Measurements from ENCODE around the gene LRRC40. TPM values are rescaled to one million over a fixed set of nuclear protein-coding genes. Genes with fewer than 3 reads are reported as not detected.

Gene LRRC40
- total and polyA plus RNA-seq, 5 donors = 8.9 to 11.3 (median 11.0) TPM

DNA sequence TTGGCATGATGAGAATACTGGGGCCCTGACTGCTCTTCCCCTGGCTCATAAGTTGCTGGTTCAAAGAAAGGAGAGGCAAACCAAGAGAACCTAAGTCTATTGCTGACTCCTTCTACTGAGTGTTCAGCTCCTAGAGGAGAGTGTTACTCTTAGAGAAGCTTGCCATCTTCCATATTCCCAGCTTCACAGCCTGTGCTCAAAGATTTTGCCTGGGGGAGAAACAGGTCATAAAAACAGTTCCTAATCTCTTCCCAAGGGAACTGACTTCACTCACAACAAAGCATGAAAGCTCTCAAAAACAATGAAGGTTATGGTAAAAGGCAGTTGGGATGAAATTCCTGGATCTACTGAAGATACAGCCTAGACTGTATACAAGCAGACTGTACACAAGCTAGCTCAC is 37.1 kb downstream of the LRRC40 start:
- no peaks in the 10 kb centered on the region for H3K9me3 ChIP-seq (ENCODE audit: control insufficient read depth, low read length)
- no peaks in the 10 kb centered on the region for H3K4me1 ChIP-seq (ENCODE audit: control insufficient read depth, insufficient read depth, low read length)
- intact Hi-C loops (cut with DNase I) = no loop called here
- DNase-seq = no peak
- no peak overlapping the region for H3K4me3 ChIP-seq (ENCODE audit: low read length)
- H3K27ac ChIP-seq (ENCODE audit: low read length) = no peak overlapping the region
- ATAC-seq = no peak
- no peaks in the 10 kb centered on the region for H3K27me3 ChIP-seq (ENCODE audit: control insufficient read depth, insufficient read depth)

GRCh38 chr1:70164350-70164749 is 41.0 kb downstream of the LRRC40 start:
- no peak overlapping the region for H3K27ac ChIP-seq (ENCODE audit: low read length)
- no peaks in the 10 kb centered on the region for H3K9me3 ChIP-seq (ENCODE audit: control insufficient read depth, low read length)
- no peak for ATAC-seq
- H3K4me3 ChIP-seq (ENCODE audit: low read length) = no peak overlapping the region
- 80% methylated on average over 4 of the region's 4 CpGs for WGBS
- H3K27me3 ChIP-seq (ENCODE audit: control insufficient read depth, insufficient read depth) = no peaks in the 10 kb centered on the region
- H3K4me1 ChIP-seq (ENCODE audit: control insufficient read depth, insufficient read depth, low read length) = no peaks in the 10 kb centered on the region
- no peak for DNase-seq
- intact Hi-C loops (cut with DNase I) = no loop called here

GRCh38 chr1:70156529-70157120 is 48.8 kb downstream of the LRRC40 start:
- 94% methylated on average over 5 of the region's 5 CpGs for WGBS

GRCh38 chr1:70153739-70154138 is 51.6 kb downstream of the LRRC40 start:
- Histone ChIP-seq H3K4me3 (ENCODE audit: low read length) (no peak overlapping the region), H3K27me3 (ENCODE audit: control insufficient read depth, insufficient read depth) (no peaks in the 10 kb centered on the region), H3K4me1 (ENCODE audit: control insufficient read depth, insufficient read depth, low read length) (no peaks in the 10 kb centered on the region), H3K9me3 (ENCODE audit: control insufficient read depth, low read length) (no peaks in the 10 kb centered on the region), H3K27ac (ENCODE audit: low read length) (no peak overlapping the region)
- ATAC-seq (no peak), DNase-seq (no peak)
- intact Hi-C loops (cut with DNase I) = no loop called here
- WGBS = 95% methylated on average over 3 of the region's 3 CpGs

More at GRCh38 chr1:70156529-70157120, 48.8 kb downstream of the LRRC40 start:
- no peak for ATAC-seq
- intact Hi-C loops (cut with DNase I) = no loop called here
- no peaks in the 10 kb centered on the region for H3K4me1 ChIP-seq (ENCODE audit: control insufficient read depth, insufficient read depth, low read length)
- H3K4me3 ChIP-seq (ENCODE audit: low read length) = no peak overlapping the region
- H3K27ac ChIP-seq (ENCODE audit: low read length) = no peak overlapping the region
- no peaks in the 10 kb centered on the region for H3K9me3 ChIP-seq (ENCODE audit: control insufficient read depth, low read length)
- no peaks in the 10 kb centered on the region for H3K27me3 ChIP-seq (ENCODE audit: control insufficient read depth, insufficient read depth)
- no peak for DNase-seq

DNA sequence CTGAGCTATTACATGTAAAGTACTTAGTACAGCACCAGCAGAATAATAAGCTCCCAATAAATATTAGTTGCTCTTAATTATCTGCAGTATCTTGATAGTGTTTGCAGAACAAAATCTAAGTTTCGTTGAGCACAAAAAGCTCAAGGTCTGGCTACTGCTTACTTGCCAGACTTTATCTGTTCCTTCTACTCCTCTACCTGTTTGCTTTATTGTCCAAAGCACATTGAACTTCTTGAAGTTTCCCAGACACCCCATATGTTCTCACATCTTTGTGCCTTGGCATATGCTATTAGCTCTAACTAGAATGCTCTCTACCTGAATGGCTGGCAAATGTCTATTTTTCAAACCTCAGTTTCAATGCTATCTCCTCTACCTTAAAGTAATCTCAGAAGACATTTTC is 54.9 kb downstream of the LRRC40 start:
- 92% methylated on average over 1 of the region's 1 CpG for WGBS
- Histone ChIP-seq H3K4me1 (ENCODE audit: control insufficient read depth, insufficient read depth, low read length) (no peaks in the 10 kb centered on the region), H3K9me3 (ENCODE audit: control insufficient read depth, low read length) (no peaks in the 10 kb centered on the region), H3K4me3 (ENCODE audit: low read length) (no peak overlapping the region), H3K27ac (ENCODE audit: low read length) (no peak overlapping the region), H3K27me3 (ENCODE audit: control insufficient read depth, insufficient read depth) (no peaks in the 10 kb centered on the region)
- DNase-seq (no peak), ATAC-seq (no peak)
- intact Hi-C loops (cut with DNase I) = no loop called here

DNA sequence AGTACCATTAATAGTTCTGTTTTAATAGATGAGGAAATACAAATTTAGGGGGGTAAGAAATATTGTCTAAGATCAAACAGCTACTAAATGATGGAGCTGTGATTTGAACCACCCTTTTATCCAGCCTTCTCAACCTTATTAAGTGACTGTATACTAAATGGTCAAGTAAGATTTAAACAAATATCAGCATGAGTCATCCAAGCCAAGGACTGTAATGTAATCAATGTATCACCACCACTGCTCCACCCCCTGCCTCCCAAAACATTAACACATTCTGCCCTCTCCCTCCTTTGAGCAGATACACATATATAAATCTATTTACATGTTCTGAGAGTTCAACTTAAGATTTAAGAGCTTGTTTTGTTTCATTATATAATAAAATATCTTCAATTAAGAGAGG is 58.9 kb downstream of the LRRC40 start:
- no peaks in the 10 kb centered on the region for H3K27me3 ChIP-seq (ENCODE audit: control insufficient read depth, insufficient read depth)
- no peak overlapping the region for H3K4me3 ChIP-seq (ENCODE audit: low read length)
- no peaks in the 10 kb centered on the region for H3K9me3 ChIP-seq (ENCODE audit: control insufficient read depth, low read length)
- ATAC-seq = no peak
- DNase-seq = no peak
- no peaks in the 10 kb centered on the region for H3K4me1 ChIP-seq (ENCODE audit: control insufficient read depth, insufficient read depth, low read length)
- intact Hi-C loops (cut with DNase I) = no loop called here
- no peak overlapping the region for H3K27ac ChIP-seq (ENCODE audit: low read length)

- Histone ChIP-seq H3K27me3 (ENCODE audit: control insufficient read depth, insufficient read depth) (no peaks in the 10 kb centered on the region), H3K9me3 (ENCODE audit: control insufficient read depth, low read length) (no peaks in the 10 kb centered on the region), H3K27ac (ENCODE audit: low read length) (no peak overlapping the region), H3K4me1 (ENCODE audit: control insufficient read depth, insufficient read depth, low read length) (no peaks in the 10 kb centered on the region), H3K4me3 (ENCODE audit: low read length) (no peak overlapping the region)
- intact Hi-C loops (cut with DNase I) = no loop called here
- DNase-seq = no peak
- 57% methylated on average over 4 of the region's 4 CpGs for WGBS
- no peak for ATAC-seq
These were observed 62.2 kb downstream of the LRRC40 start for GRCh38 chr1:70143048-70143659.

- Histone ChIP-seq H3K4me1 (ENCODE audit: control insufficient read depth, insufficient read depth, low read length) (no peaks in the 10 kb centered on the region), H3K27ac (ENCODE audit: low read length) (no peak overlapping the region), H3K4me3 (ENCODE audit: low read length) (no peak overlapping the region), H3K27me3 (ENCODE audit: control insufficient read depth, insufficient read depth) (no peaks in the 10 kb centered on the region), H3K9me3 (ENCODE audit: control insufficient read depth, low read length) (no peaks in the 10 kb centered on the region)
- intact Hi-C loops (cut with DNase I) = no loop called here
- ATAC-seq = no peak
- no peak for DNase-seq
- 48% methylated on average over 2 of the region's 2 CpGs for WGBS
These were observed 63.3 kb downstream of the LRRC40 start for GRCh38 chr1:70142075-70142474.

DNA sequence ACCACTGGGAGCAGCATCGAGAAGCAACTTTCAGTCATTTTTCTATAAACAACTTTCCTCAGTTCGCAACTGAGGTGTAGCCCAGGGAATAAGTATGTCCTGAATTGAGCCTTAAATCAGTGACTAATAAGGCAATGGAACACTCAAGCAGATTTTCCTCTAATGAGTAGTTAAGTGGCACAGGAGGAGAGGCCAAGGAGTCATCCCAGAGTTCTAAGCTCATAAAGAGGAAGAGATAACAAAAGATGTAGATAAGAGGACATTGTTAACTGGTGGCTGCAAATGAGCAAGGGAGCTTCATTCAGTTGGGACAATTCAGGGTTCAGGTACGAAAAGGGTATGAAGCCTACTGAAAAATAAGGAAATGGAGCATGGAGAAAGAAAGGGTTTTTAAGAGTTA is 64.5 kb downstream of the LRRC40 start:
- Histone ChIP-seq H3K4me3 (ENCODE audit: low read length) (no peak overlapping the region), H3K9me3 (ENCODE audit: control insufficient read depth, low read length) (no peaks in the 10 kb centered on the region), H3K27me3 (ENCODE audit: control insufficient read depth, insufficient read depth) (no peaks in the 10 kb centered on the region), H3K4me1 (ENCODE audit: control insufficient read depth, insufficient read depth, low read length) (no peaks in the 10 kb centered on the region), H3K27ac (ENCODE audit: low read length) (no peak overlapping the region)
- no peak for DNase-seq
- 58% methylated on average over 3 of the region's 3 CpGs for WGBS
- intact Hi-C loops (cut with DNase I) = no loop called here
- ATAC-seq = no peak

- Histone ChIP-seq H3K9me3 (ENCODE audit: control insufficient read depth, low read length) (no peaks in the 10 kb centered on the region), H3K27me3 (ENCODE audit: control insufficient read depth, insufficient read depth) (no peaks in the 10 kb centered on the region), H3K4me1 (ENCODE audit: control insufficient read depth, insufficient read depth, low read length) (no peaks in the 10 kb centered on the region), H3K4me3 (ENCODE audit: low read length) (no peak overlapping the region), H3K27ac (ENCODE audit: low read length) (no peak overlapping the region)
- DNase-seq (no peak), ATAC-seq (peak; percentile 45 to 75)
- intact Hi-C loops (cut with DNase I) = no loop called here
These were observed 65.0 kb downstream of the LRRC40 start for GRCh38 chr1:70140343-70140742.

GRCh38 chr1:70134148-70134547 is 71.2 kb downstream of the LRRC40 start:
- Histone ChIP-seq H3K27me3 (ENCODE audit: control insufficient read depth, insufficient read depth) (no peaks in the 10 kb centered on the region), H3K27ac (ENCODE audit: low read length) (no peak overlapping the region), H3K4me3 (ENCODE audit: low read length) (no peak overlapping the region), H3K9me3 (ENCODE audit: control insufficient read depth, low read length) (no peaks in the 10 kb centered on the region), H3K4me1 (ENCODE audit: control insufficient read depth, insufficient read depth, low read length) (no peaks in the 10 kb centered on the region)
- 73% methylated on average over 3 of the region's 3 CpGs for WGBS
- intact Hi-C loops (cut with DNase I) = loop anchor here in 2 of 4 donors (5.0 to 10.0 kb wide), 2 partner anchors 373 to 381 kb away; no protein-coding TSS in a partner anchor
- no peak for DNase-seq
- no peak for ATAC-seq

- intact Hi-C loops (cut with DNase I) = no loop called here
These were observed 88.3 kb downstream of the LRRC40 start for GRCh38 chr1:70117046-70117445.

More at GRCh38 chr1:70117046-70117445, 88.3 kb downstream of the LRRC40 start:
- Histone ChIP-seq H3K9me3 (ENCODE audit: control insufficient read depth, low read length) (no peaks in the 10 kb centered on the region), H3K4me3 (ENCODE audit: low read length) (no peak overlapping the region), H3K27ac (ENCODE audit: low read length) (no peak overlapping the region), H3K4me1 (ENCODE audit: control insufficient read depth, insufficient read depth, low read length) (no peaks in the 10 kb centered on the region), H3K27me3 (ENCODE audit: control insufficient read depth, insufficient read depth) (no peaks in the 10 kb centered on the region)
- no peak for DNase-seq
- no peak for ATAC-seq
